ENCODE measurements around the gene MACROD1.

The MACROD1 gene

GRCh38 chr11:64144587-64145472, 21.1 kb downstream of the MACROD1 start:
- TF ChIP-seq CTCF (IDR thresholded peaks at IDR 0.05; ENCODE audit: low read depth, low read length, missing control alignments) = no peak
- H3K4me3 ChIP-seq (replicated peaks; ENCODE audit: low read depth, low read length) = no peak overlapping the region
- DNase-seq (ENCODE audit: extremely low read depth, low read depth) = no peak

GRCh38 chr11:64141081-64141783, 24.7 kb downstream of the MACROD1 start:
- no peak for TF ChIP-seq CTCF (IDR thresholded peaks at IDR 0.05; ENCODE audit: low read depth, low read length, missing control alignments)
- DNase-seq (ENCODE audit: extremely low read depth, low read depth) = no peak
- no peak overlapping the region for H3K4me3 ChIP-seq (replicated peaks; ENCODE audit: low read depth, low read length)

- no peak overlapping the region for H3K4me3 ChIP-seq (replicated peaks; ENCODE audit: low read depth, low read length)
- TF ChIP-seq CTCF (IDR thresholded peaks at IDR 0.05; ENCODE audit: low read depth, low read length, missing control alignments) = no peak
- no peak for DNase-seq (ENCODE audit: extremely low read depth, low read depth)
Measured at GRCh38 chr11:64140082-64140481, 25.8 kb downstream of the MACROD1 start.

GRCh38 chr11:64139049-64139448, 26.9 kb downstream of the MACROD1 start:
- H3K4me3 ChIP-seq (replicated peaks; ENCODE audit: low read depth, low read length) = no peak overlapping the region
- no peak for DNase-seq (ENCODE audit: extremely low read depth, low read depth)
- no peak for TF ChIP-seq CTCF (IDR thresholded peaks at IDR 0.05; ENCODE audit: low read depth, low read length, missing control alignments)

GRCh38 chr11:64138398-64138797, 27.5 kb downstream of the MACROD1 start:
- H3K4me3 ChIP-seq (replicated peaks; ENCODE audit: low read depth, low read length) = no peak overlapping the region
- TF ChIP-seq CTCF (IDR thresholded peaks at IDR 0.05; ENCODE audit: low read depth, low read length, missing control alignments) = no peak
- no peak for DNase-seq (ENCODE audit: extremely low read depth, low read depth)

- no peak overlapping the region for H3K4me3 ChIP-seq (replicated peaks; ENCODE audit: low read depth, low read length)
- DNase-seq (ENCODE audit: extremely low read depth, low read depth) = no peak
- no peak for TF ChIP-seq CTCF (IDR thresholded peaks at IDR 0.05; ENCODE audit: low read depth, low read length, missing control alignments)
Measured at GRCh38 chr11:64136765-64137441, 29.0 kb downstream of the MACROD1 start.
